Activated T-helper 1 cell treated with anti-CD3 and anti-CD28 coated beads, Interleukin-12 subunit alpha, Interleukin-12 subunit beta, Interleukin-2, Interleukin-4 antibody, amounts not matched to agents 30 ng/mL and 10 ng/mL and 1 ng/mL, durations not matched to agents 14 hours and 24 hours and 36 hours (primary cell): Measurements from ENCODE around the gene EXOC5. TPM values are rescaled to one million over a fixed set of nuclear protein-coding genes. Genes with fewer than 3 reads are reported as not detected.

Source experiments
- DNase-seq: peaks from one replicate; pipeline ENCODE4 v3.0.0; 2021; ENCODE audit warnings: low spot score
- H3K27ac Mint-ChIP-seq: one replicate; pipeline ENCODE4 v1.8.0; 2021; ENCODE audit warnings: mild to moderate bottlenecking, mixed read lengths
- H3K27me3 Mint-ChIP-seq: one replicate; pipeline ENCODE4 v1.8.0; 2022; ENCODE audit warnings: mild to moderate bottlenecking, moderate library complexity, mixed read lengths; ENCODE audit not compliant: insufficient read depth
- H3K36me3 Mint-ChIP-seq: one replicate; pipeline ENCODE4 v1.8.0; 2021; ENCODE audit warnings: low read depth, mixed read lengths
- H3K4me1 Mint-ChIP-seq: one replicate; pipeline ENCODE4 v1.8.0; 2021; ENCODE audit warnings: low read depth, mixed read lengths
- H3K4me3 Mint-ChIP-seq: one replicate; pipeline ENCODE4 v1.8.0; 2021; ENCODE audit warnings: mild to moderate bottlenecking, moderate library complexity, mixed read lengths
- H3K9me3 Mint-ChIP-seq: one replicate; pipeline ENCODE4 v1.8.0; 2021; ENCODE audit warnings: mixed read lengths
- intact Hi-C: fragments of 100-400 bp; cut with micrococcal nuclease; formaldehyde crosslinking; loops from one replicate; pipeline ENCODE4 v1.15.1; 2024
- total RNA-seq: library from RNA; stranded (reverse); gene quantifications from 2 replicates; pipeline ENCODE4 v1.2.3, GENCODE V29; 2022

EXOC5 gene
- total RNA-seq, 1 donor from 2014 or later = 76.6 TPM

DNA sequence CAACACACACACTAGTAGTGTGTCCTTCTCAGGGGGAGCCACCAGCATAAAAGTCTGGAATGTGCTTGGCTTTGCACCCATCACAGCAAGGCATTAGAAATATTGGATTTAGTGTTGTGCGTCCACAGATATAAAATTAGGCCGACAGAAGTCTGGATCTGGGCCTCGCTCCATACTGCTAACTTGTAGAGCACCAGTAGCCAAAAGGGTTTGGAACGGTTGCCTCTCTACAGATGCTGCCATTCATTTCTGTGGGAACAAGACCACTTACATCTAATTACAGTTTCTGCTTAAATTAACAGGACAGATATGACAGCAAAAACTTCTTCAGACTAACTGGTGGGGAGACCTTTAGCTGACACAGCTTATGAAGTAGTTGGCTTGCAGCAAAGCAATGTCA is 94.2 kb downstream of the EXOC5 start:
- Mint-ChIP-seq H3K4me1 (no peaks in the 10 kb centered on the region), H3K36me3 (no peaks in the 10 kb centered on the region), H3K9me3 (no peaks in the 10 kb centered on the region), H3K4me3 (no peak overlapping the region), H3K27ac (no peak overlapping the region), H3K27me3 (peaks cover 9% of the 10 kb centered on the region)
- DNase-seq = no peak
- intact Hi-C loops = no loop called here

DNA sequence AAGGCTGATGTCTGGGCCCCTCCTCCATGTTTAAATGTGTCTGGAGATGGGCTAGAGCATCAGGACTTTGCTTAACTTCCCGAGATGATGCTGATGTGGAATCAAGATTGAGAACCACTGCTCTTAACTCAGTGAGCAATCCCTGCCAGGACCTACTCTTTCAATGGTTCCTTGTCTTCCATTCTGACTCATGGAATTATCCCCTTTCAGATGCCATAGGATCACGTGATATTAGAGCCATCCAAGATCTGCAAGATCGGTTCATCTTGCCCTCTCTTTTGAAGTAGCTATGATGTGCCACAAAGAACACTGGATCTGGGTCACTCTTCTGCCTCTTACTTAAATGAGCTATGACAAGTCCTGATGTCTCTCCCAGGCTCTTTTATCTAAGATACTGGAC is 96.8 kb downstream of the EXOC5 start:
- Mint-ChIP-seq H3K27ac (no peak overlapping the region), H3K4me1 (no peaks in the 10 kb centered on the region), H3K27me3 (peaks cover 2% of the 10 kb centered on the region), H3K4me3 (no peak overlapping the region), H3K9me3 (no peaks in the 10 kb centered on the region), H3K36me3 (no peaks in the 10 kb centered on the region)
- DNase-seq = no peak
- intact Hi-C loops = no loop called here

DNA sequence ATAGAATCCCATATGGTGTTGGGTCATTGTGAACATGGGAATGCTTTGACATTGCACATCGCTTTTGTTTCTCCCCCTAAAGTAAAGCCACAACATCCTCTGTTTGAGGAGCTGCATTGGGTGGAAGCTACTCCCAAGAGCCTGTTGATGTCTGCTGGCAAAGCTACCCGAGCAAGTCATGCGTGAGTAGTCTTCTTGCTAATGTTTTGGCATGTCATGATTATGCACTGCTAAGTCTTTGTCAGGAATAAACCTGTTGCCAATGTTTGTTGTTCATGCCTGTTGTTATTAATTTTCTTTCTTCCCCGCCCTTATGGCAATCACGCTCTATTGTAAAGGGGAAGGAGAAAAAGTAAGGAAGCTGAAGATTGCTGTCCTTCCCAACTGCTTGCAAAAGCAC is 97.3 kb downstream of the EXOC5 start:
- no peak for DNase-seq
- Mint-ChIP-seq H3K27ac (no peak overlapping the region), H3K4me1 (no peaks in the 10 kb centered on the region), H3K27me3 (peaks cover 2% of the 10 kb centered on the region), H3K4me3 (no peak overlapping the region), H3K9me3 (no peaks in the 10 kb centered on the region), H3K36me3 (no peaks in the 10 kb centered on the region)
- intact Hi-C loops = no loop called here

DNA sequence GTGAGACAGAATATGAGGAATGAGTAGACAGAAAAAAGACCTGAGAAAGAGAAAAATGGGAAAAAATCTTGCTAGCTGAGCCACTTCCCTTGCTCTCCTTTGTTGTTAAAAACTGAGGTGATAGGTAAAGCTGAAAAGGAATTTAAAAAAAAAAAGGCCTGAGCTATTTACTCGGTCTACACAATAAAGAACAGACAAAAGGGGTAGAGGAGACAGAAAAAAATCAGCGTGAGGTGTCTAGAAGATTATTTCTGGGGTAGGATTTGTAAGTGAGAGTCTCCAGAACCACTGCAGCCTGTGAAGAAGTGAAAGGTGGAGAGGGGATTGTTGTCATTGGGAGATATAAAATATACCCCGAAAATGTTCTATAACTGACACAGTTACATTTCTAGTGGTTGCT is 98.8 kb downstream of the EXOC5 start:
- H3K4me3 Mint-ChIP-seq = no peak overlapping the region
- peaks cover 2% of the 10 kb centered on the region for H3K27me3 Mint-ChIP-seq
- intact Hi-C loops = no loop called here
- DNase-seq = no peak
- H3K36me3 Mint-ChIP-seq = no peaks in the 10 kb centered on the region
- no peak overlapping the region for H3K27ac Mint-ChIP-seq
- H3K4me1 Mint-ChIP-seq = no peaks in the 10 kb centered on the region
- no peaks in the 10 kb centered on the region for H3K9me3 Mint-ChIP-seq

DNA sequence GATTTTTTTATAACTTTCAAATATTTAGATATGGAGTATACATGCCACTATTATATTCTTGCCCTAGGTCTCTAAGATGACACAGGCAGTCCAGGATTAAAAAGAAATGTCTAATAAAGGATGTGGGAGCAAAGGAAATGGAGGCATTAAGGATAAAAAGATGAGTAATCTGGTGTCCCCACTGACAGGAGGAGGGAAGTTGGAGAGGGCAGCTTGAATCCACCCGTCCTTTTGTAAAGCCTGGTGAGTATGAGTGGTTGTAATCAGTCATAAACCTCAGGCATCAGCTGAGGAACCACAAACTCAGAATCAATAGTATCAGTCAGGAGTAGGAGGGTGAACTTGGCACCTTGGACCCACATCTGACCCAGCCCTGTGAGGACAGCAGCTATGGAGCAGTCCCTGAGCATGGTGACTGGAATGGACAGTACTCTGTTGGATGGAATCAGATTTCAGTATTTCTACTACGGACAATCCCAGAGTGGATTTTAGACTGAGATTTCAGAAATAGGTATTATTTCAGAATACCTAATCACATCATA is 100.5 kb downstream of the EXOC5 start:
- intact Hi-C loops = no loop called here
- DNase-seq = no peak
- no peak overlapping the region for H3K4me3 Mint-ChIP-seq

DNA sequence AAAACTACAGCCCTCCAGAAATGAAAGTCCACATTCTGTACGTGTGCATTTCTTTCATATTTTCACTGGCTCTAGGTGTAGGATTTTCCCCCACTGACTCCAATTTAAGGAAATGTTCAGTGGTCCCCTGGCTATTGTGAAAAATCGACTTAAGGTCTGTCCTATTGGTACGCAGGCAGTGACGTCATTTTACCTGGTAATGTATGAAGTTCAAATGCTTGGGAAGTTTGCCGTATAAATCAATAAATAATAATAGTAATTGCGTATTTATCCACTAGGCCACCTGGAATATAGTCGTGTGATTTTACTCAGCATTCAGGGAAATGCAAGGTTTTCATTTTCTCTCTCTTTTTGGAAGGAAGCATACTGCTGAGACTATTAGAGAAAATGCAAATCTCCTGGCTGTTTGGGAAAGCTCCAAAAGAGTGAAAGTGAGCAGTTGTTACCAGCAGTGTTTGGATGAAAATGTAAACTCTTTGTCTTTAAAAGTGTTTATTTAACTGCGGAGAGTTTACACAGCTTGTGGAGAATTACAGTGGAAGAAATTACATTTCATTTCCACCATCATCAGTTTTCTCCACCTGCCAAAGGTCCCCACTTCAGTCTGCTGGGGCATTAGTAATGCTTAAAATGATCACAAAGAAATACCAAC is 107.0 kb downstream of the EXOC5 start:
- Mint-ChIP-seq H3K9me3 (no peaks in the 10 kb centered on the region), H3K4me3 (no peak overlapping the region), H3K27me3 (peaks cover 5% of the 10 kb centered on the region), H3K36me3 (no peaks in the 10 kb centered on the region), H3K27ac (no peak overlapping the region), H3K4me1 (no peaks in the 10 kb centered on the region)
- DNase-seq = no peak
- intact Hi-C loops = no loop called here

More for the DNA sequence above, 100.5 kb downstream of the EXOC5 start:
- Mint-ChIP-seq H3K27ac (no peak overlapping the region), H3K27me3 (peaks cover 2% of the 10 kb centered on the region), H3K4me1 (no peaks in the 10 kb centered on the region), H3K36me3 (no peaks in the 10 kb centered on the region), H3K9me3 (no peaks in the 10 kb centered on the region)

DNA sequence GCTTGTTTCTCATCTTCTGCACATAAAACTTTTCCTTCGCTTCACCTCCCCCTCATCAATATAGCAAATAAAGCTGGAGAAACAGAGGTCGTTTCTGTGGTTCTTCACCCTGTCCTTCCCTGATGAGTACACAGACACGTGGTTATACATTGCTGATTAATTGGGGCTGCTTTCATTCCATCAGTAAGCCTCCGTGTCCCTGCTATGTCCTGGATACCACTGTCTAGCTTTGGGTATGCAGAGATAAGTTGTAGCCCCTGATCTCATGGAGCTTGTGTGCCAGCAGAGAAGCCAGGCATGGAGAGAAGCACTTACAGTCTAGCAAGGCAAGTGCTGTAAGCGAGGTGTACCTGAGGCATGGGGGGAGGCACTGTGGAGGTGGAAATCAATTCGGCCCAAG is 108.4 kb downstream of the EXOC5 start:
- DNase-seq = no peak
- no peaks in the 10 kb centered on the region for H3K4me1 Mint-ChIP-seq
- H3K27ac Mint-ChIP-seq = no peak overlapping the region
- peaks cover 6% of the 10 kb centered on the region for H3K27me3 Mint-ChIP-seq
- H3K36me3 Mint-ChIP-seq = no peaks in the 10 kb centered on the region
- intact Hi-C loops = no loop called here
- no peaks in the 10 kb centered on the region for H3K9me3 Mint-ChIP-seq
- no peak overlapping the region for H3K4me3 Mint-ChIP-seq

DNA sequence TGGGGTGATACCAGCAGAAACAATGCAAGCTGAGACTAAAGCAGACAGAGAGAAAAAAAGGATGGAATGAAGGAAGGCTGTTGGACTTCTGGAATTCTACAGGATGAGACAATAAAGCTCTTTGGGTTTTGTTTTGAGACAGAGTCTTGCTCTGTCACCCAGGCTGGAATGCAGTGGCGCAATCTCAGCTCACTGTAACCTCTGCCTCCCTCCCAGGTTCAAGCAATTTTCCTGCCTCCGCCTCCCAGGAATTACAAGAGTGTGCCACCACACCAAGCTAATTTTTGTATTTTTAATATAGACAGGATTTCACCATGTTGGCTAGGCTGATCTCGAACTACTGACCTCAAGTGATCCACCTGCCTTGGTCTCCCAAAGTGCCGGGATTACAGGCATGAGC is 115.4 kb downstream of the EXOC5 start:
- Mint-ChIP-seq H3K9me3 (no peaks in the 10 kb centered on the region), H3K4me3 (no peak overlapping the region), H3K4me1 (no peaks in the 10 kb centered on the region), H3K36me3 (no peaks in the 10 kb centered on the region), H3K27me3 (peaks cover 2% of the 10 kb centered on the region), H3K27ac (no peak overlapping the region)
- DNase-seq = no peak
- intact Hi-C loops = no loop called here

Other genes starting within 250 kb of the EXOC5 start
- 38.7 and 48.2 TPM in 2 replicates for gene AP5M1, start 66 bp upstream of the EXOC5 start, total RNA-seq
- gene NAA30, start 121.7 kb upstream of the EXOC5 start, total RNA-seq = 20.8 and 20.9 TPM in 2 replicates
- gene CCDC198, start 225.0 kb upstream of the EXOC5 start, total RNA-seq = not detected in 2 replicates